ENCODE data around the gene AKT1S1. TPM values are rescaled to one million over a fixed set of nuclear protein-coding genes. Genes with fewer than 3 reads are reported as not detected.

Gene AKT1S1
- total RNA-seq, 1 experiment from 2014 or later: 70.6 TPM

DNA sequence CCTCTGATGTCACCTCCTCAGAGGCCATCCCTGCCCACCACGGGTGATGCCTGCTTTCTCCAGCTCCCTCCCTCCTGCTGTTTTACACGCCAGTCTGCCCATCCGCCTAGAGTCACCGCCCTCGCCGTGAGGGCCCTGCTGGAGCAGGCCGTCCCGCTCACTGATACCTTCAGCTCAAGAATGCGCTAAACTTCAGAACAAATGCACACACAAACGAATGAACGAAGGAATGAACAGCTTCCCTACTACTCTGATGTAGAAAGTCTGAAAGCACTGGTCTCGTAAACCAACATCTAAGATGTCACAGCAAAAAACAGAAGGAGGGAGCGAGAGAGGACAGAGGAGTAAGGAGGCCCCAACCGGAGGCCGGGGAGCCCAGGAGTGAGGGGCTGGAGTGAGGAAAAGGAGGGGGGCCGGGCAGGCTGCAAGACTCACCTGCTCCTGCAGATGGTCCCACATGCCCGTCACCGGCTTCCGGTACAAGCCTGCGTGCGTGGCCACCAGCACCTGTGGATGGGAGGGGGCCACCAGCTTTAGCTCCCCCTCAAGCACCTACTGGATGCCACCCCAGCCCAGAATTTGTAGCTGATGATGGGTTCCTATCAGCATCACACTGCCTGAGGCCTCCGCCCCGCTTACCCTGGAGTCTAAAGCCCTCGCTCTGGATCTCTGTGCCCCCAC, 13.8 kb downstream of the AKT1S1 start:
- intact Hi-C loops (cut with micrococcal nuclease): no loop called here
- DNase-seq (ENCODE audit: low read depth, low spot score) (no peak), ATAC-seq (no peak)
- no peak for TF ChIP-seq POLR2AphosphoS5 (IDR thresholded peaks at IDR 0.05; ENCODE audit: low read depth, low read length)
- no peak for TF ChIP-seq SIN3A (IDR thresholded peaks at IDR 0.05; ENCODE audit: low read depth)
- no peak for TF ChIP-seq EGR1 (IDR thresholded peaks at IDR 0.05; ENCODE audit: low read depth)
- no peak for TF ChIP-seq FOSL1 (IDR thresholded peaks at IDR 0.05; ENCODE audit: low read depth)
- no peak for TF ChIP-seq CEBPB (IDR thresholded peaks at IDR 0.05; ENCODE audit: low read depth)
- no peak for TF ChIP-seq SRF (IDR thresholded peaks at IDR 0.05; ENCODE audit: low read depth)
- no peak for TF ChIP-seq EZH2phosphoT487 (IDR thresholded peaks at IDR 0.05; ENCODE audit: borderline replicate concordance)
- TF ChIP-seq ELF1 (IDR thresholded peaks at IDR 0.05; ENCODE audit: borderline replicate concordance, low read depth): no peak
- no peak for TF ChIP-seq TCF7L2 (IDR thresholded peaks at IDR 0.05; ENCODE audit: borderline replicate concordance, extremely low read depth, insufficient read depth, insufficient read length)
- TF ChIP-seq YY1 (IDR thresholded peaks at IDR 0.05; ENCODE audit: extremely low read depth, insufficient replicate concordance, low read depth, low read length): no peak
- TF ChIP-seq ZFX (IDR thresholded peaks at IDR 0.05): no peak
- TF ChIP-seq ZNF274 (IDR thresholded peaks at IDR 0.05; ENCODE audit: low read depth, low read length): no peak
- no peak for TF ChIP-seq RAD21 (IDR thresholded peaks at IDR 0.05; ENCODE audit: low read depth)
- CTCF ChIA-PET: interaction anchor here (1.2 kb wide), 1 partner anchor 13 kb away, joined by 3 read pairs; the partner anchor contains the start of gene PTOV1
- no peaks in the 10 kb centered on the region for H3K9me3 ChIP-seq (ENCODE audit: control insufficient read depth in 1 of 2, insufficient read depth in 1 of 2, low read depth in 1 of 2, low read length in 2 of 2)
- H2AFZ ChIP-seq (ENCODE audit: low read depth, low read length, poor library complexity, severe bottlenecking): no peak overlapping the region
- H3K9ac ChIP-seq (ENCODE audit: low read length): no peak overlapping the region
- RAD21 ChIA-PET (ENCODE audit: low non-redundant PET in 1 of 2, low total read pairs in 2 of 2, uncharacterized antibody in 2 of 2, unreplicated experiment in 2 of 2): no interaction called here
- no TSS peak for BruUV-seq (replicated peaks)
- H3K9me2 ChIP-seq (ENCODE audit: insufficient read depth): no peaks in the 10 kb centered on the region
- no peak overlapping the region for H3K4me2 ChIP-seq (ENCODE audit: low read length)
- peaks cover 15 to 37% of the 10 kb centered on the region in 2 experiments for H3K36me3 ChIP-seq (ENCODE audit: control insufficient read depth in 1 of 2, insufficient read depth in 2 of 2, low read length in 2 of 2)
- H3K4me1 ChIP-seq (ENCODE audit: control insufficient read depth in 1 of 2, insufficient read depth in 2 of 2, low read length in 2 of 2): peaks cover 15 to 60% of the 10 kb centered on the region in 2 experiments; a peak in 3 of 4 replicates
- H3K27ac ChIP-seq (ENCODE audit: low read depth, low read length): peak overlapping the region; percentile 23; the same call in 1 of the 2 replicates
- POLR2A ChIA-PET: interaction anchor here (1.1 kb wide), 1 partner anchor 13 kb away, joined by 3 read pairs; the partner anchor contains the start of gene PTOV1
- H3K4me3 ChIP-seq (replicated peaks in 1 of 2; ENCODE audit: low read depth in 1 of 2, low read length in 2 of 2): no peak overlapping the region
- H3K79me2 ChIP-seq (ENCODE audit: insufficient read depth, low read length): peaks cover 43% of the 10 kb centered on the region
- H4K20me1 ChIP-seq (ENCODE audit: insufficient read depth): peaks cover 5% of the 10 kb centered on the region; the same call in 1 of the 2 replicates
- H3K27me3 ChIP-seq (ENCODE audit: insufficient read depth, low read length): no peaks in the 10 kb centered on the region
